Loucy (cell line): ENCODE measurements around the gene TRIO.

ENCODE experiments used
- EZH2phosphoT487 ChIP-seq: fragments of 200-600 bp; IDR thresholded peaks from 2 replicates; pipeline ENCODE4 v1.6.1; 2018; ENCODE audit warnings: antibody characterized with exemption, mild to moderate bottlenecking, moderate library complexity, borderline replicate concordance
- TF ChIP-seq, protein P1 (sequence below): fragments of 200-600 bp; sonication (generic); conservative IDR thresholded peaks from 2 replicates; pipeline ENCODE4 v1.5.1; 2014; ENCODE audit warnings: mild to moderate bottlenecking, antibody characterized with exemption, low read length

DNA sequence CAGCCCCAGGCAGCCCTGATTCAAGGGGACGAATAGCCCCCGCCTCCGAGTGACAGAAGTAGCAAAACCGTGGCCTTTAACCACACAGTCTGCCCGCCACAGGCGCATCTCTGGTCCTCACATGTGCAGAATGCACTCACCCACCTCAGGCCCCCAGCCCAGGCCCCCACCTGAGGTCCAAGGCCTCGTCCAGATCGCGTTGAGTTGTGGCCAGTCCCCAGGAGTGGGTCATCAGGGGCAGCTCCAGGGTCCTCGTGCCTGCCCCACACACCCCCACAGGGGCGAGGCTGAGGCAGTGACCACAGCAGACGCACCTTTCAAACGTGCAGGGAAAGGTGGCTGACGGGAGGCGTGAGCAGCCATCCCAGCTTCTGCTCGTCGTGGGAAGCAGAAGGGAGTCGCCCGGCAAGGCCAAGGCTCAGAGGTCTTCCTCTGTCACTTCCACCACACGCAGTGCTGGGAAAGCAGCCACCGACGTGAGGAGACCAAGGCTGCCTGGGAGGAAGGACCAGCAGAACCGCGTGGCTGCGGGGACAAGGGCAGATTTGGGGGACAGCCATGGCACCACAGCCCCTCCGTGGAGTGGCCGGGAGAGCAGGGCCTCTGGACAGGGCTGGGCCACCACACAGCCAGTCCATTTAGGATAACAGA is 360.7 kb downstream of the TRIO start:
- TF ChIP-seq, protein P1, sequence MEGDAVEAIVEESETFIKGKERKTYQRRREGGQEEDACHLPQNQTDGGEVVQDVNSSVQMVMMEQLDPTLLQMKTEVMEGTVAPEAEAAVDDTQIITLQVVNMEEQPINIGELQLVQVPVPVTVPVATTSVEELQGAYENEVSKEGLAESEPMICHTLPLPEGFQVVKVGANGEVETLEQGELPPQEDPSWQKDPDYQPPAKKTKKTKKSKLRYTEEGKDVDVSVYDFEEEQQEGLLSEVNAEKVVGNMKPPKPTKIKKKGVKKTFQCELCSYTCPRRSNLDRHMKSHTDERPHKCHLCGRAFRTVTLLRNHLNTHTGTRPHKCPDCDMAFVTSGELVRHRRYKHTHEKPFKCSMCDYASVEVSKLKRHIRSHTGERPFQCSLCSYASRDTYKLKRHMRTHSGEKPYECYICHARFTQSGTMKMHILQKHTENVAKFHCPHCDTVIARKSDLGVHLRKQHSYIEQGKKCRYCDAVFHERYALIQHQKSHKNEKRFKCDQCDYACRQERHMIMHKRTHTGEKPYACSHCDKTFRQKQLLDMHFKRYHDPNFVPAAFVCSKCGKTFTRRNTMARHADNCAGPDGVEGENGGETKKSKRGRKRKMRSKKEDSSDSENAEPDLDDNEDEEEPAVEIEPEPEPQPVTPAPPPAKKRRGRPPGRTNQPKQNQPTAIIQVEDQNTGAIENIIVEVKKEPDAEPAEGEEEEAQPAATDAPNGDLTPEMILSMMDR: no peak
- no peak for TF ChIP-seq EZH2phosphoT487
